ENCODE measurements around the gene AMOTL2.
A peak's percentile ranks its signal among the peaks of the same experiment; 100 is the strongest.

Gene AMOTL2

DNA sequence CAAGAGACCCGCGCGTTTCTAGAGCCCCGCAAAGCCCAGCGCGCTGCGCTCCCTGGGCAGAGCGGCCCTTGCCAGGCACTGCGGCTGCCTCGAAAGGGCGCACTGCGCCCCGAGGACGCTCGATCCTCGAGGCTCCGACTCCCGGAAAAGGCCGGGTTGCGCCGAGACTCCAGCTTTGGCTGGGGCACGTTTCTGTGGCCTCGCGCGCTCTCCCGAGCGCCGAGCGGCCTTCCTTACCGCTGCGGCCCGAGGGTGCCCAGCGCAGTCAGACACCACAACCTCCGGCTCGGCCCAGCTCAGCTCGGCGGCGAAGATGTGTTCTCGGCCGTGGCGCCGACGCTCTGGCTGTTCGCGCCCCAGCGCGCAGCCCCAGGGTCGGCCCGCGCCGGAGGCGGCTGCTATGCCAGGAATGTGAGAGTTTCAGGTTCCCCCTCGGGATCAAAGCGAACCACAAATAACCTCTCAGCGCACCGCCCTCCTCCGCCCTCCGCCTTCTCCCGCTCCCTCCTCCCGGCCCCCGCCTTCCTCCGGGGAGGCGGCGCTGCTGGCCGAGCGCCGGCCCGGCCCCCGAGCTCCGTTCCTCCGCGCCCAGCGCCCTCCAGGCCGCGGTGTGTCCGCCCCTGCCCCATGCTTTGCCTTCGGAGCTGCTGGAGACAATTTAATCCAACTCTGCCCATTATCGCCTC, at the start of gene AMOTL2:
AMOTL2 (minus strand) TSS at position 343 of the 686 bp plus-strand sequence. CDS start 3,014 bp downstream, outside the sequence.
- DNase-seq = peak; percentile 92

GRCh38 chr3:134423153-134423552, 48.9 kb upstream of the AMOTL2 start:
- DNase-seq = peak; percentile 60

DNA sequence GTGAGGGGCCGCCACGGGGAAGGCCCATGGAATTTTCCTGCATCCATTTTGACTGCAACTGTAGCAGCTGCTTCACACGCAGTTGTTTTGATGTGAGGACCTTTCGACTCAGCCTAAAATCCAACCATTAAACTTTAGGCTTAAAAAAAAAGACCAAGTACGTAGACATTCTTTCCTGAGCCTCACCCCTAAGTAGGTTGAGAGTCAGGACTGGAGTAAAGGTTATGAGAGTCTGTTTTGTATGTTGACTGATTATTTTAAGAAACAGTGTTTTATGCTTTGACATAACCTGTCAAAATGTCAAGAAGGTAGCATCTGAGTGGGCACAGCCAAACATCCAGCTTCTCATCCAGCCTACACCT, 45.7 kb upstream of the AMOTL2 start:
- DNase-seq = no peak

- DNase-seq = no peak
These were observed 45.1 kb upstream of the AMOTL2 start for GRCh38 chr3:134419214-134419959.

DNA sequence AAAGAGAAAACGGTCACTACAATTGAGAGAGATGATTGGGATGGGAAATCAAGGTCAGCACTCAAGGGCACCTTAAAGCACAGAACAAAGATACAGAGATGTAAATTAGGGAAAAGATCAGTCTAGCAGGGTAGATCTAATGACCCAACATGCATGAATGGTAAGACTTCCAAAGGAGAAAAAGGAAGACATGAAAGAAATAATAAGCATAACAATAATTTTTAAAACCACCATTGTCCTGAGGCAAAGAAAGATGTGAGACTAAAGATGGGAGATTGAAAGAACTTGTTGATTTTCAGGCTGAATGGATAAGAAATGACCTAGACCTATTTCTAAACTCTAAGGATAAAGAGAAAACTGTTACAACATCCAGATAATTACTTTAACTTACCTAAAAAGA, 34.8 kb upstream of the AMOTL2 start:
- no peak for DNase-seq

DNA sequence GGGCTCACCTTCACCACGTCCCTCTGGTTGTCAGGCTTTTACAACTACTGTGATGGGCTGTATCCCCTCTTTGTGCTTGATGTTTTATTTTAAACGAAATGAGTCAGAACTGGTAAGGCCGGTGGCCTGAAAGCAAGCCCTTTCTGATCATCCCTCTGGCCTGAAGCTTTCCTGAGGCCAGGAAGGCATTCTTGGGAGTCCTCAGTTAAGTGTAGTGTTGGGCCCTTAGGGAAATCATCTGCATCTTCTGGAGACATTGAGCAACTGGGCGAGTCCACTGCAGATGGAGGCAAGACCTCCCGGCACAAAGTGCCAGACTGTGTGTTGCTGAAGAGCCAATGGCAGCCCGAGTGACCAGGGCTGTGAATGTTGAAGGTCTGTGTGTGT, 33.0 kb upstream of the AMOTL2 start:
- no peak for DNase-seq

DNA sequence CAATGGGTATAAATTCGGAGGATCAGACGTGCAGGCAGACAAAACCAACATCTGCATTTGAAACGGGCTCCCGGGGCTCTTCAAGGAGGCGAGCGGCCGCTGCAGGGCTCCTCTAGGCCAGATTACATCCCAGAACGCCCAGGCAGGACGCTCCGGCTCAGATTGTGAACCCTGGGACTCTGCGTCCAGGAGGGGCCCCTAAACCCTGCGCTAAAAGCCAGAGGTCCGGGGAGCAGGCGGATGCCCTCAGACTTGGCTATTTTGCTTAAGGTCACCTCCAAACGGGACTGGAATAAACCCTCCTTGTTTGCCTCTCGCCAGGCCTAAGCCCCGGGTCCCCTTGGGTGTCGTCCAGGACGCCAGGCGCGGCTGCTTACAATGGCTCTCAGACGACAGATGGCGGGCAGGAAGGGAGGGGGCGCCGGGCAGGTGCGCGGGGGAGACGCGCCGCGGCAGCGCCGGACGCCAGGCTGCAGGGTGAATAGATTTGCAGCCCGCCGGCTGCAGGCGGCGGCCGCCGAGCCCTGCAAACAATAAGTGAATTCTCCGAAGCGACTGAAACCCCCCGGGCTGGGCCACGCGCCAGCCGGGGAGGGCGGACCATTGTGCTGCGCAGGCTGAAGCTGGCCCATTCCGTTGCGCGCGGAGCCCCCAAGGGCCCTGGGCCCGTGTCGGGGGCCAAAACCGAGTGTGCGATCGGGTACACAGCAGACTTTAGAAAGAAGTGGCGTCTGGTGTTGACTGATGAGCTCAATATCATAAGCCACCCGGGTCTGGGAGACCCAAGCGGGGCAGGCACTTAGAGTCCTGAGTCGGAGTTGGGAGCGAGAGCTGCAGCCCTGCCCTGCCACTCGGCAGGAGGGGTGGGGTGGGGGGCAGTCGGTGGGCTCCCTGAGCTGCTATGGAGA, 32.3 kb upstream of the AMOTL2 start:
- DNase-seq = peak; percentile 96

GRCh38 chr3:134404366-134404885, 30.2 kb upstream of the AMOTL2 start:
- no peak for DNase-seq

DNA sequence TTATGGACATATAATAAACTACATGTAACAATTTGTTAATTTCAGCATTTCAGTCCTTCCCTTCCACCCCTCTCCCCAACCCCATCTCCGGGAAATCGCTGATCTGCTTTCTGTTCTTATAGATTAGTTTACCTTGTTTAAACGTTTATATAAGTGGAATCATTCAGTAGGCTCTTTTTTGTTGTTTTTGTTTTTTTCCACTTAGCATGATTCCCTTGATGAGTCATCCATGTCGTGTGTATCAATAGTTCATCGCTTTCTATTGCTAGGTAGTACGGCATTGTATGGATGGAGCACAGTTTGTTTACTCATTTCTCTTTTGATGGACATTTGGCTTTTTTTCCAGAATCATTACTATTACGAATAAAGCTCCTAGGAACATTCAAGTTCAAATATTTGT, 23.5 kb upstream of the AMOTL2 start:
- DNase-seq = no peak

- no peak for DNase-seq
These were observed 20.9 kb upstream of the AMOTL2 start for GRCh38 chr3:134395103-134395502.

GRCh38 chr3:134394380-134394779, 20.1 kb upstream of the AMOTL2 start:
- no peak for DNase-seq

DNA sequence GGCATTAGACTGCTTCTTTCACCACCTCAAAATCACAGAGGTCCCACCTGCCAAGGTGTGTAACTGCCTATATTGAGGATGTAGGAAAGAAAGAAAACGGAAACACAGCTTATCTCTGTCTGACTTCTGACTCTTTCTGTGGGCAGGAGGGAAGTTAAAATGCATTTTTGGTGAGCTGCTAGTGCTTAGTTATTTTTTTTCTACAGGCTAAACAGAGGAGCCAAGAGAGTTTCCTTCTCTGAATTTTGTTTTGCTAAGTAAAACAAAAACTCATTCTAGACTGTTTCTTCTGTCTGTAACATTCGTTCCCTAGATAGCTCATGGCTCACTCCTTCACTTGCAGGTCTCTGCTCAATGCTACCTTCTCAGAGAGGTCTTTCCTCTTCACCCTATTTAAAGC, 18.8 kb upstream of the AMOTL2 start:
- no peak for DNase-seq

DNA sequence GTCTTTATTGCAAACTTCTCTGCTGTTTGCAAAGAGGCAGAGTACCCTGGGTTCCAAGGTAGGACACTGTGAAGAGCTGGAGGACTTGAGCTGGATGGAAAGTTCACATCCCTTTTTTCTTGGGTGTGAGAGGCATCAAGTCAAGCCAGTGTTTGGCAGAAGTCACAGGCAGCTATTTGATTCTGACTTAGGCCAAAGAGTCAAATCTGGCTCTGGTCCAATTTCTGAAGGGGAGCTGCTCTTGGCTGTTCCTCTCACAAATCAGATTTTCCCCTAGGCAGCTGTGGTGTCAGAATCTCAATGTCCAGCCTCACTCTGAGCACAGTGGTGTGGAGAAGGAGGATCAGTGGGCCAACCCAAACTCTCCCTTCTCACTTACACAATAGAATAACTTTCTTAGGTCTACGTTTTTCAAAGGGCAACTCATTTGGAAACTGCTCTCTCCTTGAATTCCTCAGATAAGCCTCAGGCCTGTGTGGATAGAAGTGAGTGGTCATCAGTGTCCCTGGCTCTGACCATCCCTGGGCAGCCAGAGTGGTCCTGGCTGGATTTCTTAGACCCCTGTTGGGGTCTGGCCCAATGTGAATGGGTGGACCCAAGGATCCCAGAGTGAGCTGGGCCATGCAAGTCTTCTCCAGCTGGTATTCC, 18.2 kb upstream of the AMOTL2 start:
- DNase-seq = peak; percentile 84

GRCh38 chr3:134389865-134390264, 15.6 kb upstream of the AMOTL2 start:
- DNase-seq = no peak

- no peak for DNase-seq
These were observed 14.7 kb upstream of the AMOTL2 start for GRCh38 chr3:134388788-134389485.

DNA sequence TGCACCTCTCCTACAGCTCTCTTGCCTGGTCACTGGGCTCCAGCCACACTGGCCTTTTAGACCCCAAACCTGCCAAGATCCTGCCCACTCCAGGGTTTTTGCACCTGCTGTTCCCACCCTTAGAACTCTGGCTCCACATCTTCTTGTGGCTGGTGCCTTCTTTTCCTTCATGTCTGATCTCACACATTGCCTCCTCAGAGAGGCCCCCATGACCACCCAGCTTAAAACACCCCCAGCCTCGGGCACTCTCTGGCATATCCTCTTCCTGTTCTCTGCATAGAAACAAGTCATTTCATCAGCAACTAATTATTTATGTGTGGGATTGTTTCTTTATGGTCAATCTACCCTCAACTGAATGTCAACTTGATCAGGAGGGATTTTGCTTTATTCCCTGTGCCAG, 14.0 kb upstream of the AMOTL2 start:
- no peak for DNase-seq

- DNase-seq = no peak
These were observed 13.0 kb upstream of the AMOTL2 start for GRCh38 chr3:134387293-134387692.

- no peak for DNase-seq
These were observed 10.7 kb upstream of the AMOTL2 start for GRCh38 chr3:134384963-134385362.

GRCh38 chr3:134381831-134382442, 7.7 kb upstream of the AMOTL2 start:
- no peak for DNase-seq

DNA sequence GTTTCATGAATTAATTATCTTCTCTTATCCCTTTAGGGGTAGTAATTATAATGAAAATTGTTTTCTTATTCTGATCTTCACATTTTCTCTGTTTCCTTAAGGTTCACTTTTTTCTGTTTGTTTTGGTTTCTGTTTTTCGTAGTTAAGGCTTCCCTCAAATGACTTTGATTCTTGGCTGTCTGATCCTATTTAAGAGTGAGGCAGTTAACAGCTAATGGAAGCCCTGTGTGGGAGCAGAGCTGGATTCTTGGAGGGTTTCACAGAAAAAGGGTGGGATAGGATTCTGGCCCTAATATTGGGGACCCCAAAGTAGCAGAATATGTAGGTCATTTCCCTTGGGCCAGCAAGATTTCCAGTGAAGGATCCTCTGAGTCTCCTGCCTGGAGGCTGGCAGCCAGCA, 6.8 kb upstream of the AMOTL2 start:
- no peak for DNase-seq

GRCh38 chr3:134380249-134380648, 6.0 kb upstream of the AMOTL2 start:
- DNase-seq = no peak

GRCh38 chr3:134378818-134379217, 4.6 kb upstream of the AMOTL2 start:
- no peak for DNase-seq
